Spleen (tissue), 11 donors: ENCODE results near the gene LRRC7. TPM values are rescaled to one million over a fixed set of nuclear protein-coding genes. Genes with fewer than 3 reads are reported as not detected.

ENCODE experiments used
- DNase-seq: peaks from one replicate; pipeline ENCODE4 v3.0.0-alpha.2; 2020
- H3K27ac ChIP-seq, 8 donors: fragments of 200-600 bp; sonication (generic) in 7 of 8; 1 replicate in 4 of 8; 2 replicates in 4 of 8; pipeline versions ENCODE4 v1.5.0 to v1.8.0; 2016 to 2021; ENCODE audit warnings: inconsistent platforms in 4 of 8, mild to moderate bottlenecking in 4 of 8, moderate library complexity in 1 of 8
- H3K27me3 ChIP-seq, 7 donors: fragments of 200-600 bp; sonication (generic) in 6 of 7; replicated peaks in 1 of 7; 1 replicate in 4 of 7; 2 replicates in 3 of 7; pipeline versions ENCODE4 v1.5.0 to v1.8.0; 2016 to 2021; ENCODE audit warnings: inconsistent platforms in 3 of 7, mild to moderate bottlenecking in 1 of 7
- H3K36me3 ChIP-seq, 6 donors: fragments of 200-600 bp; sonication (generic) in 5 of 6; 1 replicate in 4 of 6; 2 replicates in 2 of 6; pipeline versions ENCODE4 v1.5.0 to v1.8.0; 2016 to 2021; ENCODE audit warnings: inconsistent platforms in 2 of 6
- H3K4me1 ChIP-seq, 6 donors: fragments of 200-600 bp; sonication (generic) in 5 of 6; 1 replicate in 3 of 6; 2 replicates in 3 of 6; pipeline versions ENCODE4 v1.5.0 to v1.8.0; 2016 to 2021; ENCODE audit warnings: inconsistent platforms in 3 of 6
- H3K4me3 ChIP-seq, 8 donors: fragments of 200-600 bp; sonication (generic) in 7 of 8; 1 replicate in 4 of 8; 2 replicates in 4 of 8; pipeline versions ENCODE4 v1.5.0 to v1.8.0; 2016 to 2021; ENCODE audit warnings: inconsistent platforms in 4 of 8, mild to moderate bottlenecking in 4 of 8, moderate library complexity in 2 of 8
- H3K9me3 ChIP-seq, 8 donors: fragments of 200-600 bp; sonication (generic) in 7 of 8; 1 replicate in 4 of 8; 2 replicates in 4 of 8; pipeline versions ENCODE4 v1.5.0 to v1.8.0; 2016 to 2021; ENCODE audit warnings: inconsistent platforms in 4 of 8
- CTCF ChIP-seq, 11 experiments: fragments of 200-600 bp in 7 of 11; fragments of 450-650 bp in 4 of 11; sonication (generic) in 4 of 11; IDR thresholded peaks in 8 of 11; conservative IDR thresholded peaks in 3 of 11; 1 replicate in 7 of 11; 2 replicates in 4 of 11; pipeline versions ENCODE4 v1.4.0 to v1.8.0; 2016 to 2021; ENCODE audit warnings: antibody characterized with exemption in 11 of 11, inconsistent platforms in 4 of 11, mild to moderate bottlenecking in 1 of 11
- POLR2A ChIP-seq, 3 donors: fragments of 450-650 bp; IDR thresholded peaks; one replicate each; pipeline ENCODE4 v1.5.1; 2017; ENCODE audit warnings: antibody characterized with exemption in 3 of 3, mild to moderate bottlenecking in 1 of 3
- POLR2AphosphoS5 ChIP-seq, 3 donors: sonication (generic); formaldehyde crosslinking; IDR thresholded peaks; one replicate each; pipeline ENCODE4 v1.5.1; 2017; ENCODE audit warnings: antibody characterized with exemption in 3 of 3
- WGBS, 5 donors: extraction: QIAGEN DNeasy Blood & Tissue Kit in 3 of 5; methylation state at CpG; one replicate each; pipeline versions ENCODE4 v1.1.5 to v1.1.7; 2013 to 2018; 5-methylcytosine and 5-hydroxymethylcytosine counted together
- intact Hi-C: fragments of 100-400 bp; cut with DNase I; formaldehyde crosslinking; loops from one replicate; pipeline ENCODE4 v1.15.0; 2023; ENCODE audit warnings: low total_unique reads
- polyA plus RNA-seq, 3 donors: library from polyadenylated mRNA; stranded (reverse); fragments of 200-250 nt; gene quantifications; one replicate each; pipeline ENCODE4 v1.2.1, GENCODE V29; 2013
- total RNA-seq, 7 donors: library from RNA; depleted of rRNA in 3 of 7; stranded (reverse); fragments of >200 nt in 3 of 7; fragmentation: NEBNext Ultra II Directional in 4 of 7; extraction: Animal tissue kit (Norgen Biotek cat#: 25700) in 4 of 7; gene quantifications; one replicate each; pipeline versions ENCODE4 v1.1.0 to v1.2.1, GENCODE V29; 2016 to 2021
- donor health status: healthy with polysubstance abuse.
- donor health status: DM: no; HTN: no; CAD: no; lungs with moderate emphysema.
- donor health status: DM: no; HTN: no; CAD: no.
- donor health status: Bipolar disorder and iron deficiency.
- donor health status: healthy.
- donor health status: DM: no; HTN: no; CAD: no.
- donor health status: DM: yes; HTN: yes; CAD: no.

Gene LRRC7
- total and polyA plus RNA-seq, 10 donors = 0.02 to 0.63 (median 0.13) TPM; not detected in 4

GRCh38 chr1:69743146-69743545 is 175.4 kb downstream of the LRRC7 start:
- H3K27me3 ChIP-seq = no peaks in the 10 kb centered on the region
- no peaks in the 10 kb centered on the region for H3K4me1 ChIP-seq
- no peaks in the 10 kb centered on the region for H3K9me3 ChIP-seq
- no peak overlapping the region for H3K27ac ChIP-seq
- DNase-seq = no peak
- H3K36me3 ChIP-seq = no peaks in the 10 kb centered on the region
- 34 to 51% (median 42%) methylated on average over 3 of the region's 3 CpGs for WGBS, 5 donors
- no peak for TF ChIP-seq POLR2A (IDR thresholded peaks at IDR 0.05)
- TF ChIP-seq POLR2AphosphoS5 (IDR thresholded peaks at IDR 0.05) = no peak
- TF ChIP-seq CTCF (IDR thresholded peaks at IDR 0.05 in 8 of 11, conservative IDR thresholded peaks at IDR 0.05 in 3 of 11) = no peak
- no peak overlapping the region for H3K4me3 ChIP-seq
- intact Hi-C loops = no loop called here

GRCh38 chr1:69744381-69744780 is 176.7 kb downstream of the LRRC7 start:
- TF ChIP-seq POLR2A (IDR thresholded peaks at IDR 0.05) (no peak), CTCF (IDR thresholded peaks at IDR 0.05 in 8 of 11, conservative IDR thresholded peaks at IDR 0.05 in 3 of 11) (no peak), POLR2AphosphoS5 (IDR thresholded peaks at IDR 0.05) (no peak)
- Histone ChIP-seq H3K9me3 (no peaks in the 10 kb centered on the region), H3K27ac (no peak overlapping the region), H3K4me1 (no peaks in the 10 kb centered on the region), H3K4me3 (no peak overlapping the region), H3K36me3 (no peaks in the 10 kb centered on the region), H3K27me3 (no peaks in the 10 kb centered on the region)
- intact Hi-C loops = no loop called here
- no peak for DNase-seq
- WGBS, 5 donors = 87 to 97% (median 89%) methylated on average over 2 of the region's 2 CpGs

- Histone ChIP-seq H3K36me3 (no peaks in the 10 kb centered on the region), H3K4me3 (no peak overlapping the region), H3K27ac (no peak overlapping the region), H3K9me3 (no peaks in the 10 kb centered on the region), H3K4me1 (no peaks in the 10 kb centered on the region), H3K27me3 (no peaks in the 10 kb centered on the region)
- DNase-seq = no peak
- TF ChIP-seq CTCF (IDR thresholded peaks at IDR 0.05 in 8 of 11, conservative IDR thresholded peaks at IDR 0.05 in 3 of 11) (no peak), POLR2AphosphoS5 (IDR thresholded peaks at IDR 0.05) (no peak), POLR2A (IDR thresholded peaks at IDR 0.05) (no peak)
- WGBS, 5 donors = 67 to 86% (median 78%) methylated on average over 2 of the region's 2 CpGs
- intact Hi-C loops = no loop called here
These were observed 179.5 kb downstream of the LRRC7 start for GRCh38 chr1:69747207-69747606.

- Histone ChIP-seq H3K27ac (no peak overlapping the region), H3K9me3 (no peaks in the 10 kb centered on the region), H3K27me3 (no peaks in the 10 kb centered on the region), H3K4me3 (no peak overlapping the region), H3K4me1 (no peaks in the 10 kb centered on the region), H3K36me3 (no peaks in the 10 kb centered on the region)
- TF ChIP-seq CTCF (IDR thresholded peaks at IDR 0.05 in 8 of 11, conservative IDR thresholded peaks at IDR 0.05 in 3 of 11) = no peak
- no peak for TF ChIP-seq POLR2AphosphoS5 (IDR thresholded peaks at IDR 0.05)
- TF ChIP-seq POLR2A (IDR thresholded peaks at IDR 0.05) = no peak
- no peak for DNase-seq
- intact Hi-C loops = no loop called here
- 50 to 97% (median 80%) methylated on average over 1 of the region's 1 CpG for WGBS, 5 donors
These were observed 182.9 kb downstream of the LRRC7 start for GRCh38 chr1:69750638-69751037.
